ENCODE data around the gene COL18A1.

Gene COL18A1

GRCh38 chr21:45420061-45421041 lies 15.4 kb downstream of the COL18A1 start:
- Mint-ChIP-seq H3K36me3 (no peaks in the 10 kb centered on the region), H3K9me3 (no peaks in the 10 kb centered on the region), H3K27ac (no peak overlapping the region), H3K4me3 (no peak overlapping the region), H3K4me1 (peaks cover 5% of the 10 kb centered on the region)
- ATAC-seq: no peak
- no peak for DNase-seq (ENCODE audit: low spot score in 2 of 2)

DNA sequence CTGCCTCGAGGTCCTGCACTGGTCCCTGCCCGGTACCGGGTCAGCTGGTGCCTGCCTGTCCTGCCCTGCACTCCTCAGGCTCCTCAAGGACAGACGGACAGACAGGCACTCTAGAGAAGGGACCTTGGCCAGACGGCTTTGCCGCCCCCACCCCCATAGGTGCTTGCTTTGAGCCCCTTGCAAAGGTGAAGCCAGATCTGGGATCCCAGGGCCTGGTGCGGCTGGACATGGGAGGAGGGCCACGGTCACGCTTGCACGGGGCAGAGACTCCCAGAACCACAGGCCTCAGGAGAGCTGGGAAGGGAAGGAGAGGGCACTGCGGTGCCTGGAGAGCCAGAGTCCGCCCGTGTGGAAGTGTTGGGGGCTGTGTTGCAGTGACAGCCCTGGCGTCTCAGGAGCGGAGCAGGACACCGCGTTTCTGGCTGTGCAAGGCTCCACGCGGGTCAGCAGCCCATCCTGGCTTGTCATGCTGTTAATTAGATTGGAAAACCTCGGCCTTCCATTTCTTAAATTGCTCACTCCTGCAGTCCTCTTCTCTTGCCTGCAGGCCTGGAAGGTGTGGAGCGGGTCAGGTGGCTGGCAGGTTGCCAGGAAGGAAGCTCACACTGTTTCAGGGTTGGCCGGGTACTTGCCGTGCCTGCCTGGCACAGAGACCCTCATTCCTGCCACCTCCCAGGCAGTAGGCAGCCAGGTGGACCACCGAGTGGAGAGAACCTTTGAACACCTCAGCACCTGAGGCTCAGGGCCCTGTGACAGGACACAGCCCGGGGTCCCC lies 16.3 kb downstream of the COL18A1 start:
- H3K4me3 Mint-ChIP-seq: no peak overlapping the region
- DNase-seq (ENCODE audit: low spot score in 2 of 2) (no peak), ATAC-seq (no peak)
- no peaks in the 10 kb centered on the region for H3K36me3 Mint-ChIP-seq
- H3K4me1 Mint-ChIP-seq: peaks cover 5% of the 10 kb centered on the region
- H3K9me3 Mint-ChIP-seq: no peaks in the 10 kb centered on the region
- no peak overlapping the region for H3K27ac Mint-ChIP-seq

- no peak for DNase-seq (ENCODE audit: low spot score in 2 of 2)
- Mint-ChIP-seq H3K9me3 (no peaks in the 10 kb centered on the region), H3K36me3 (no peaks in the 10 kb centered on the region), H3K27ac (no peak overlapping the region), H3K4me3 (no peak overlapping the region), H3K4me1 (peaks cover 5% of the 10 kb centered on the region)
- no peak for ATAC-seq
Measured at GRCh38 chr21:45421846-45422775, 17.1 kb downstream of the COL18A1 start.

DNA sequence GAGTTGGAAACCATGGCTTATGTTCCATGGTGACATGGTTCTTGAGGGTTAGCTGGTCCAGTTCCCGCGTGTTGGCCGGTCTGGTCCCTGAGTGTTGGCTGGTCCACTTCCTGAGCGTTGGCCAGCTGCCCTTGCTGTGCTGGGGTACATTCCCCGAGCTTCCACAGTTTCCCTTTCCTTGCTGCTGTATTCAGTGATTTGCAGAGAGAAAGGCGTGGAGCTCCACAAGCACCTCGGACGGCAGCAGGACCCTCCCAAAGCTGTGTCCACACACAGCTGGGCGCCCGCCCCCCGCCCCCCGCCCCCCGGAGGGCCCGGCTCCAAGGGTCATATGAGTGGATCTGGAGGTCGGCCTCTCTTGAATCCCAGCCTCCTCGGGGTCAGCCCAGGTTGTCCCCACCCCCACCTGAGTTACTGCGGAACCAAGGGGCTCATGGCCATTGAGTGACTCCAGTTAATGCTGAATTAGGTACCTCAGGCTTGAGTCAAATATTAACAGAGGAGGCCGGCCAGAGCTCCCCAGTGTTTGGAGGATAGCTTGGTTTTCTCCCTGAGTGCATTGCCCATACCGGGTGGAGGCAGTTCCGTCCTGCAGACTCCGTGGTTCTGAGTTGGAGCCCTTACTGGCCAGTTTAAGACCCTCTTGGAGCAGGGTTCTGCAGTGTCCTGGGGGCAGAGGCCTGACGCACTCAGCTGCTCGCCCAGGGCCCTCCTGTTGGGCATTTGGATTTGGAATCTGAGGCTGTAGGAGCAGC lies 18.4 kb downstream of the COL18A1 start:
- Mint-ChIP-seq H3K27ac (no peak overlapping the region), H3K9me3 (no peaks in the 10 kb centered on the region), H3K36me3 (no peaks in the 10 kb centered on the region), H3K4me3 (no peak overlapping the region), H3K4me1 (peaks cover 5% of the 10 kb centered on the region)
- no peak for DNase-seq (ENCODE audit: low spot score in 2 of 2)
- ATAC-seq: no peak

GRCh38 chr21:45423968-45424853 lies 19.2 kb downstream of the COL18A1 start:
- Mint-ChIP-seq H3K36me3 (no peaks in the 10 kb centered on the region), H3K4me3 (no peak overlapping the region), H3K27ac (no peak overlapping the region), H3K4me1 (peaks cover 5% of the 10 kb centered on the region), H3K9me3 (no peaks in the 10 kb centered on the region)
- no peak for ATAC-seq
- DNase-seq (ENCODE audit: low spot score in 2 of 2): no peak

DNA sequence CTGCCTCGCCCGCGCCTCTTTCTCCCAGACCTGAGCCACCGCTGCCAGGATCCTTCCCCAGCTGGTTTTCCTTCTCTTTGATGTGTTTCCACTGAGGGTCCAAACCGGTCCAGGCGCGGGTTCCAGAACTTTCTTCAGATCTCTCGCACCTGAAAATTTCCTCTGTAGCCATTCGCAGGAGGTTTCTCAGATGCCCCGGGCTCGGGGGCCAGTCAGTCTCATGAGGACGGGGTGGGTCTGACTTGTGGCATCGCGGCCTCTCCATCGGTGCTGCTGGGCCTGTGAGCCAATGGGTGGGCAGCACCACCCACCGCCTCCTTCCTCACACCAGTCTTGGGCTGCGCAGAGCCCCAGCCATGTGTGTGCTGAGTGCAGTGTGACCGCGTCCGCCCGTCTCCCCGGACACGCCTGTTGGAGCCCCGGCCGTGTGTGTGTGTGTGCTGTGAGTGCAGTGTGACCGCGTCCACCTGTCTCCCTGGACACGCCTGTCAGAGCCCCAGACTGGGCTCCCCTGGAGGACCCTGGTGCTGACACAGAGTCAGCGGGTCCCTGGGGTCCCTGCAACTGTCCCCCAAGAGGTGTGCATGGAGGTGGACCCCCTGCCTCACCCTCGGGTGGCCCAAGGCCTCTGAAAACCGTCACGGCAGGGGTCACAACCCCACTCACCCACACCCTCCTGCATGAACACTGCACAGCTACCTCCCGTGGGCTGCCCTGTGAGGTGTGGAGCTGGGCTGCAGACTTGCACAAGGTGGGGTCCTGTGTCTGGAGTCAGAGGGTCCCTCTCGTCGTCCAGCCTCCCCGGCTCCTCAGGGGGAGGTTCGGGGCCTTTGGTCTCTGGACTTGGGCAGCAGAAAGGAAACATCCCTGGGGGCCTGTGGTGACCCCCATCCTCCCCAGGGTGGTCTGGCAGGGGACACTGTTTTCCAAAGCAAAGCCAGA lies 20.2 kb downstream of the COL18A1 start:
- H3K4me1 Mint-ChIP-seq: peaks cover 5% of the 10 kb centered on the region

DNA sequence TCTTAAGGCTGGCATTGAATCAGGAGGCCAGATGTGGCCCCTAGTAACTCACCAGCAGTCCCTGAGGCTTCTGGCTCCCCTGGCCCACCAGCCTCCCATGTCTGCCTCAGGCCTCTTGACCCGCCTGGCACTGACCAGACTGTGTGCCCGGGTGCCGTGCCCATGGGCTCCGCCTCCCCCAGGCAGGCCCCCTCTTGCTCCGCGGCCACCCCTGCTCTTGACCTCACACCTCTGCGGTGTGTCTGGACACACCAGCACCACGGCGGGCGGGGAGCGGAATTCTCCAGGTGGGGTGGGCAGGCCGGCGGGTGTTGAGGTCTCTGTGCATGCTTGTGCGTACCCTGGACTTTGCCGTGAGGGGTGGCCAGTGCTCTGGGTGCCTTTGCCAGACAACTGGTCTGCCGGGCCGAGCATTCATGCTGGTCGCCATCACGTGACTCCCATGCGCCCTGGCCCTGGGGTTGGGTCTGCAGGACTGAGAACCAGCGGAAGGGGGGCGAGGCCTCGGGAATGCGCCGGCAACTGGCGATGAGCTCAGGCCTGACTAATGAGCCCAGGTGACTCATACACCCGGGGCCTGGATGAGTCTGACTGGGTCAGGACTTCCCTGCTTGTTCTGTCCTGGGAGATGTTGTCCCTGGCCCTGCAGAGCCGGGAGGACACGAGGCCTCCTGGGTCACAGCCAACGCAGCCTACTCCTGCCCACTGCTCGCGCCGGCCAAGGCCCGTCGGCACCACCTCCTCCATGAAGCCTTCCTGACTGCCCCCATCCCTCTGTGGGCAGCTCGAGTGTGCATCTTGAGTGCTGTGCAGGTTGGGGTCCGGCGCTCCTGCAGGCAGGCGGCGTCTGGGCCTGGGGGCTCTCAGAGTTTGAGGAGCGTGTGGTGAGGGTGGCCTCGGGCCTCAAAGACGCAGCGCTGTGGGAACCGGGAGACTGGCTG lies 22.6 kb downstream of the COL18A1 start:
- ATAC-seq: no peak
- DNase-seq (ENCODE audit: low spot score in 2 of 2): no peak
- Mint-ChIP-seq H3K9me3 (no peaks in the 10 kb centered on the region), H3K4me1 (no peaks in the 10 kb centered on the region), H3K4me3 (no peak overlapping the region), H3K27ac (no peak overlapping the region), H3K36me3 (no peaks in the 10 kb centered on the region)

More for the DNA sequence above, 20.2 kb downstream of the COL18A1 start:
- H3K36me3 Mint-ChIP-seq: no peaks in the 10 kb centered on the region
- H3K4me3 Mint-ChIP-seq: no peak overlapping the region
- no peak for DNase-seq (ENCODE audit: low spot score in 2 of 2)
- no peak overlapping the region for H3K27ac Mint-ChIP-seq
- no peak for ATAC-seq
- H3K9me3 Mint-ChIP-seq: no peaks in the 10 kb centered on the region

- H3K9me3 Mint-ChIP-seq: no peaks in the 10 kb centered on the region
- no peak for DNase-seq (ENCODE audit: low spot score in 2 of 2)
- no peaks in the 10 kb centered on the region for H3K4me1 Mint-ChIP-seq
- H3K36me3 Mint-ChIP-seq: no peaks in the 10 kb centered on the region
- no peak overlapping the region for H3K27ac Mint-ChIP-seq
- H3K4me3 Mint-ChIP-seq: no peak overlapping the region
- ATAC-seq: no peak
Measured at GRCh38 chr21:45428534-45428933, 23.6 kb downstream of the COL18A1 start.

DNA sequence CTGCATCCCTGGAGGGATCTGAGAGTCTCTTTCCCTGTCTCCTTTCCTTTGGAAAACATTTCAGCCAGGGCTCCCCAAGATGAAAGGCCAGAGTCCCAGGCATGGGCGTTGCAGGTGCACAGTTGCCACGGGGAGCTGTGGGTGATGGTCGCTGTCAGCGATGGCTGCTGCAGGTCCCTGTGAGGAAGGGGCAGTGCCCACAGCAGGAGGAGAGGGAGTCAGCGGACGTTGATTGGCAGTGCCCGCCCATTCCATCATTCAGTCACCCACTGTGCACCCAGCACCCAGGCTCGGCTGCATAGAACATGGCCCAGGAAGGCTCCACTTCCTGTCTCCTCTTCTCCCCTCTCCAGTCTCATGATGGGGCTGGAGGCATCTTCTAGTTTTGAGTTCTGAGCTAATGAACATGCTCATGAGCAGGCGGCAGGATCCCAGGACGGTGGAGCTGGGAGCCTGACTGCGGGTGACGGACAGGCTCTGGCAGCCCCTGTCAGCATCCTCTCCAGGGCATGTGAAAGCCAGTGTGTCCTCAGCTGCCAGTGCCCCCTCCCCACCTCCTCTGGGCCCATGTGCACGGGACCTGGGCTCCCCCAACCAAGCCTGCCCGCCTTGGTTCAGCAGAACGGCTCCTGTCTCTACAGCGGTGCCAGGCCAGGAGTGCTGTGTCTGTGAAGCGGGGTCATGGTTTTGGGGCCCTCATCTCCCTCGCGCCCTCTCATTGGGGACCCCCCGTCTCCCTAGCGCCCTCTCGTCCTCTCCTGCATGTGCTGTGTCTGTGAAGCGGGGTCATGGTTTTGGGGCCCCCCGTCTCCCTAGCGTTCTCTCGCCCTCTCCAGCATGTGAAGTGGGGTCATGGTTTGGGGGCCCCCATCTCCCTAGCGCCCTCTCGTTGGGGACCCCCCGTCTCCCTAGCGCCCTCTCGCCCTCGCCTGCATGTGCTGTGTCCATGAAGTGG lies 24.5 kb downstream of the COL18A1 start:
- Mint-ChIP-seq H3K4me1 (no peaks in the 10 kb centered on the region), H3K9me3 (no peaks in the 10 kb centered on the region), H3K4me3 (no peak overlapping the region), H3K36me3 (no peaks in the 10 kb centered on the region), H3K27ac (no peak overlapping the region)
- ATAC-seq (no peak), DNase-seq (ENCODE audit: low spot score in 2 of 2) (no peak)

DNA sequence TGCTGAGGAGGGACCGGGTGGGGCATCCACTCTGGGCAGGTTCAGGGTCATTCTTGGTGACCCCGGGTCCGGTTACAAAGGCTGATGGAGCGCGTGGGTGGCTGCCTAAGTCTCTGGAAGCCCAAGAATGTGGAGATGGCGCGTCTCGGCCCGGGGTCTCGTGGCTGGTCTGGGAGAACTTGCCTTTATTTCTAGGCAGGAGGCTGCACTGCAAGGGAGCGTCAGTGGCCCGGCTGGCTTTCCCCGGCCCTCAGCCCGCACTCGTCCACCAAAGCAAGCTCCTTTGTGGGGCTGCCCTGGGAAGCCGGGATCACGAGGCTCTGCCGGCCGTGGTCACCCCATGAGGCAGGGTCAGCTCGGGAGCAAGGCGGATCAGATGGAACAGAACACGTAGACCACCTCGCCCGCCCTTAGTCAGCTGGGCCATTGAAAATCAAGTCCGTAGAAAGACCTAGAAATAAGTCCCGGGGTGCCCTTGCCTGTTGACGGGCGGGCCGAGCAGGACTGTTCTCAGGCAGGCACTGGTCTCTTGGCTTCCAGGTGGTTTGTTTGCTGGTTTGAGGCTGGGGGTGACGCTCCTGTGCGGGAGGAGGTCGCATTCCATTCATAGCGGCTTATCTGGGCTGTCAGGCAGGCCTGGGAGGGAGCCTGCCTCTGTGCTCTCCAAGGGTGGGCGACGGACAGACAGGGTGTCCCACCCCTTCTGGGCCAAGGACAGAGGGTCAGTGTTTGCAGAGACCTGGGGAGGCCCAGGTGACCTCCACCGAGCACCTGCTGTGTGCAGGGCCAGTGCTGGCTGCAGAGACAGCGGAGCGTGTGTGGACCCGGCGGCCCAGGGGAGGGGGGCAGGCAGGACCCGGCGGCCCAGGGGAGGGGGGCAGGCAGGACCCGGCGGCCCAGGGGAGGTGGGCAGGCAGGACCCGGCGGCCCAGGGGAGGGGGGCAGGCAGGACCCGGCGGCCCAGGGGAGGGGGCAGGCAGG lies 25.8 kb downstream of the COL18A1 start:
- ATAC-seq: no peak
- Mint-ChIP-seq H3K9me3 (no peaks in the 10 kb centered on the region), H3K4me1 (no peaks in the 10 kb centered on the region), H3K4me3 (no peak overlapping the region), H3K27ac (no peak overlapping the region), H3K36me3 (no peaks in the 10 kb centered on the region)
- no peak for DNase-seq (ENCODE audit: low spot score in 2 of 2)
